ENCODE data around the gene CDK4.
"Not testable (repeated sequence)": the region's sequence is repeated elsewhere in the genome, so short reads cannot be mapped to it uniquely, and the experiment has no call there.

The CDK4 gene

GRCh38 chr12:57722716-57723629 is 29.1 kb downstream of the CDK4 start:
- no peak for DNase-seq

- not testable (repeated sequence) for DNase-seq
These were observed 30.1 kb downstream of the CDK4 start for GRCh38 chr12:57721846-57722608.

- no peak for DNase-seq
These were observed 31.2 kb downstream of the CDK4 start for GRCh38 chr12:57720606-57721595.

- DNase-seq = no peak
These were observed 32.1 kb downstream of the CDK4 start for GRCh38 chr12:57719777-57720605.

GRCh38 chr12:57718641-57719528 is 33.2 kb downstream of the CDK4 start:
- DNase-seq = no peak

GRCh38 chr12:57717846-57718640 is 34.1 kb downstream of the CDK4 start:
- no peak for DNase-seq

- DNase-seq = no peak
These were observed 35.0 kb downstream of the CDK4 start for GRCh38 chr12:57717131-57717530.

- no peak for DNase-seq
These were observed 35.8 kb downstream of the CDK4 start for GRCh38 chr12:57716305-57716704.

- no peak for DNase-seq
These were observed 36.3 kb downstream of the CDK4 start for GRCh38 chr12:57715786-57716185.

GRCh38 chr12:57715036-57715748 is 36.9 kb downstream of the CDK4 start:
- DNase-seq = not testable (repeated sequence)

GRCh38 chr12:57713209-57713608 is 38.9 kb downstream of the CDK4 start:
- no peak for DNase-seq

- no peak for DNase-seq
These were observed 39.4 kb downstream of the CDK4 start for GRCh38 chr12:57712701-57713100.

- DNase-seq = no peak
These were observed 43.8 kb downstream of the CDK4 start for GRCh38 chr12:57708296-57708695.

- no peak for DNase-seq
These were observed 44.9 kb downstream of the CDK4 start for GRCh38 chr12:57707250-57707649.

GRCh38 chr12:57700317-57700716 is 51.8 kb downstream of the CDK4 start:
- DNase-seq = no peak

- DNase-seq = no peak
These were observed 53.7 kb downstream of the CDK4 start for GRCh38 chr12:57698414-57698813.

Data from NCI-H2107 (cell line).